Fibroblast of the aortic adventitia (primary cell): Measurements from ENCODE around the gene EML1. TPM values are rescaled to one million over a fixed set of nuclear protein-coding genes. Genes with fewer than 3 reads are reported as not detected.

Experiments used
- DNase-seq: peaks from one replicate; pipeline ENCODE4 v3.0.0-alpha.2; 2010; ENCODE audit warnings: low read depth
- H3K4me3 ChIP-seq: 2 replicates; pipeline ENCODE4 v1.5.1; 2011; ENCODE audit warnings: low read depth, mild to moderate bottlenecking, control low read depth, low read length, moderate library complexity
- CTCF ChIP-seq: IDR thresholded peaks from 2 replicates; pipeline ENCODE4 v1.5.1; 2011; ENCODE audit warnings: mild to moderate bottlenecking, low read length, control low read depth, inconsistent platforms; ENCODE audit not compliant: insufficient read depth
- total RNA-seq: library from RNA; depleted of rRNA; stranded (reverse); fragments of >200 nt; gene quantifications from 2 replicates; pipeline ENCODE4 v1.2.3, GENCODE V29; 2012; ENCODE audit warnings: low replicate concordance

Gene EML1
- total RNA-seq, 1 donor = 80.3 TPM

GRCh38 chr14:99952039-99952438, 158.8 kb downstream of the EML1 start:
- TF ChIP-seq CTCF = no peak
- DNase-seq = no peak
- H3K4me3 ChIP-seq = no peak overlapping the region

GRCh38 chr14:99952453-99952852, 159.2 kb downstream of the EML1 start:
- no peak for TF ChIP-seq CTCF
- H3K4me3 ChIP-seq = no peak overlapping the region
- no peak for DNase-seq

GRCh38 chr14:99955826-99956455, 162.7 kb downstream of the EML1 start:
- H3K4me3 ChIP-seq = no peak overlapping the region
- no peak for DNase-seq
- TF ChIP-seq CTCF = no peak

- H3K4me3 ChIP-seq = no peak overlapping the region
- no peak for DNase-seq
- TF ChIP-seq CTCF = no peak
These were observed 165.2 kb downstream of the EML1 start for GRCh38 chr14:99958380-99958779.

- no peak for DNase-seq
- no peak overlapping the region for H3K4me3 ChIP-seq
- TF ChIP-seq CTCF = no peak
These were observed 168.8 kb downstream of the EML1 start for GRCh38 chr14:99961826-99962518.

- no peak overlapping the region for H3K4me3 ChIP-seq
- no peak for TF ChIP-seq CTCF
- DNase-seq = no peak
These were observed 171.8 kb downstream of the EML1 start for GRCh38 chr14:99964979-99965378.
